GM12875 (cell line): ENCODE results near the gene AFAP1L2.

Experiments
- H3K4me3 ChIP-seq: one replicate; pipeline ENCODE4 v1.5.1; 2011; ENCODE audit warnings: low read depth, low read length, control low read depth
- TF ChIP-seq, protein P1 (sequence below): IDR thresholded peaks from 2 replicates; pipeline ENCODE4 v1.5.1; 2011; ENCODE audit warnings: low read depth, mild to moderate bottlenecking, control low read depth, inconsistent platforms, low read length, moderate library complexity, borderline replicate concordance; ENCODE audit not compliant: insufficient read depth

AFAP1L2 gene

DNA sequence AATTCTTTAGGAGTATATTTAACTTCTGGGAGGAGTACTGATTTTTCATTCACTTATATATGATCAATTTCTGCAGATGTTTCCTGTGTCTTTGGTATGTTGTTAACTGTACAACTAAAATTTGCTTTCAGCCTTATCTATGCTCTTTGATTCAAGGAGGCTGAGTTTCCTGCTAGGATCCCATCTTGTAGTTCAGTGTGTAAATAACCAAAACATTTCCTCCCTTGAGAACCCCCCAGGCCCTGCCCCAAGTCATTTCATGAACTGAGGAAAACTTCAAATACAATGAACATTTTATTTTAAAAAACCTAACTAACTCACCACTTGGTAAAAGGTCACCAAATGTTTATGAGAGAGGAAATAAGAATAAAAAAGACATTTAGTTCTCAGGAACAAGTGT is 109.8 kb downstream of the AFAP1L2 start:
- TF ChIP-seq, protein P1, sequence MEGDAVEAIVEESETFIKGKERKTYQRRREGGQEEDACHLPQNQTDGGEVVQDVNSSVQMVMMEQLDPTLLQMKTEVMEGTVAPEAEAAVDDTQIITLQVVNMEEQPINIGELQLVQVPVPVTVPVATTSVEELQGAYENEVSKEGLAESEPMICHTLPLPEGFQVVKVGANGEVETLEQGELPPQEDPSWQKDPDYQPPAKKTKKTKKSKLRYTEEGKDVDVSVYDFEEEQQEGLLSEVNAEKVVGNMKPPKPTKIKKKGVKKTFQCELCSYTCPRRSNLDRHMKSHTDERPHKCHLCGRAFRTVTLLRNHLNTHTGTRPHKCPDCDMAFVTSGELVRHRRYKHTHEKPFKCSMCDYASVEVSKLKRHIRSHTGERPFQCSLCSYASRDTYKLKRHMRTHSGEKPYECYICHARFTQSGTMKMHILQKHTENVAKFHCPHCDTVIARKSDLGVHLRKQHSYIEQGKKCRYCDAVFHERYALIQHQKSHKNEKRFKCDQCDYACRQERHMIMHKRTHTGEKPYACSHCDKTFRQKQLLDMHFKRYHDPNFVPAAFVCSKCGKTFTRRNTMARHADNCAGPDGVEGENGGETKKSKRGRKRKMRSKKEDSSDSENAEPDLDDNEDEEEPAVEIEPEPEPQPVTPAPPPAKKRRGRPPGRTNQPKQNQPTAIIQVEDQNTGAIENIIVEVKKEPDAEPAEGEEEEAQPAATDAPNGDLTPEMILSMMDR: no peak

DNA sequence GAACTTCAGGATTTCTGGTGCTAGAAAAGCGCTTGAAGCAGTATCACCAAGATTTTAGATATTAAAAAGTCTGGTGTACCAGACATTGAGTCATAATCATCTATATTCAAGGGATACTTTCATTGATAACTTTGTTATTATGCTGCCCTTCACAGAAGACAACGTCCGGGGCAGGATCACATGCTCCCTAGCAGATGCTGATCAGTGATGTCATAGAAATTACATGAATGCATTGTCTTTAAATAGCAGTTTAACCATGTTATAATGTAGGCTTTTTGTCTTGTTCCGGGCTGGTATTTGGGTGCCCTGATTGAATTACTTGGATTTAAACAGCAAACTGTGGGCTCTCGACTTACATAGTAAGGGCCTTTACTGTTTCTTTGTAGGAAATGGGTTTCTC is 111.2 kb downstream of the AFAP1L2 start:
- no peak overlapping the region for H3K4me3 ChIP-seq
- TF ChIP-seq, protein P1: no peak

More for the DNA sequence above, 109.8 kb downstream of the AFAP1L2 start:
- no peak overlapping the region for H3K4me3 ChIP-seq

- H3K4me3 ChIP-seq: no peak overlapping the region
- TF ChIP-seq, protein P1: no peak
Observed at GRCh38 chr10:114291516-114291915, 112.8 kb downstream of the AFAP1L2 start.

GRCh38 chr10:114291076-114291475 is 113.2 kb downstream of the AFAP1L2 start:
- no peak overlapping the region for H3K4me3 ChIP-seq
- TF ChIP-seq, protein P1: no peak

DNA sequence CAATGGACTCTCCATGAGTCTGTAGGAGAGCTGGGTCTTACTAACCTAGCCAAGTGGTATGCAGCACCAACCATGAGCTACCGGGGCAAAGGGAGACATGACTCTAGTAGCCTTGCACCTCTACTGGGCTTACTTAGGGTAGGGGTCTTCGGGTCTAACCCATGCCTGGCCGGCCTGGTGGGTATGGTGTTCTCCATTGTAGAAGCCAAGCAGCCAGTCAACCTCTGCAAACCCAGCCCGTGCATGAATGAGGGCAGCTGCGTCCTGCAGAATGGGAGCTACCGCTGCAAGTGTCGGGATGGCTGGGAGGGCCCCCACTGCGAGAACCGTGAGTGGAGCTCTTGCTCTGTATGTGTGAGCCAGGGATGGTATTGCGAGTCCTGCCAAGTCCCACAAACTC is 114.3 kb downstream of the AFAP1L2 start:
- no peak overlapping the region for H3K4me3 ChIP-seq

GRCh38 chr10:114289096-114289436 is 115.2 kb downstream of the AFAP1L2 start:
- TF ChIP-seq, protein P1: no peak

More for the DNA sequence above, 114.3 kb downstream of the AFAP1L2 start:
- TF ChIP-seq, protein P1: no peak

DNA sequence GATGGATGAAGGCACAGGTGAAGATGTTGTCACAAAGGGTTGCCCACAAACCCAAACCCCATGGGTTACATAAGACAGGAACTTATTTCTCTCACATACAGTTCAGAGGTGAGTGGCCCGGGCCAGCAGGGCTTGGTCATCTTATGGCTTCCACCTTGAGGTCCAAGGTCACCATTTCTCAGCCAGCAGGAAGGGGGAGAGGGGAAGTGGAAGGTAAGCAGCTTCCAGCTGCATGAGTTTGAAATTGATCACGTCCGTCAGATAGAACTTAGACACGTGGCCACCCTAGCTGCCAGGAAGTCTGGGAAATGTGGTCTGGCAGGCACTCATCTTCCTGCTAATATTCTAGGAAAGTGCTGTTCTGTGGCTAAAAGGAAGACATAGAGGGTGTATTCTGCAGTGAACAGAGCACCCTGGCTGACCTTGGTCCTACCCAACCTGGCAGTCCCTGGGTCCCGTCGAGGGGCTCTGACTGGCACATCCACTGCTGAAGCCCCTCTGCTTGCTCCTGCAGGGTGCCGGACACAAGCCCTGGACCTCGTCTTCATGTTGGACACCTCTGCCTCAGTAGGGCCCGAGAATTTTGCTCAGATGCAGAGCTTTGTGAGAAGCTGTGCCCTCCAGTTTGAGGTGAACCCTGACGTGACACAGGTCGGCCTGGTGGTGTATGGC is 115.7 kb downstream of the AFAP1L2 start:
- TF ChIP-seq, protein P1: no peak
- no peak overlapping the region for H3K4me3 ChIP-seq

More at GRCh38 chr10:114289096-114289436, 115.2 kb downstream of the AFAP1L2 start:
- no peak overlapping the region for H3K4me3 ChIP-seq
